Measurements from ENCODE around the gene CAMK2B. TPM values are rescaled to one million over a fixed set of nuclear protein-coding genes. Genes with fewer than 3 reads are reported as not detected.

CAMK2B gene
- total RNA-seq, 5 donors from 2014 or later (not counting 1 experiment from before 2014, with no cell fraction given), result 0.35 TPM; not detected in 4

- WGBS (ENCODE audit: insufficient coverage), result 81% methylated on average over 7 of the region's 10 CpGs
- no peaks in the 10 kb centered on the region for H3K9me3 ChIP-seq
- H3K4me1 ChIP-seq (ENCODE audit: control insufficient read depth in 1 of 2, extremely low read depth in 1 of 2, insufficient read depth in 2 of 2, low read length in 2 of 2), result no peaks in the 10 kb centered on the region
- no peak overlapping the region for H3K27ac ChIP-seq (ENCODE audit: low read length)
- no peaks in the 10 kb centered on the region for H3K36me3 ChIP-seq (ENCODE audit: control insufficient read depth in 2 of 2, extremely low read depth in 1 of 2, insufficient read depth in 1 of 2, low read length in 1 of 2)
- Mint-ChIP-seq H3K9me3 (no peaks in the 10 kb centered on the region), H3K4me3 (no peak overlapping the region), H3K36me3 (no peaks in the 10 kb centered on the region), H3K27ac (no peak overlapping the region), H3K27me3 (no peaks in the 10 kb centered on the region), H3K4me1 (no peaks in the 10 kb centered on the region)
- DNase-seq (peak in 4 of 35 experiments; percentile 1 to 20 (median 2)), ATAC-seq (replicated peaks in 1 of 4) (no peak)
- CTCF ChIA-PET, result no interaction called here
- peaks cover 0 to 2% of the 10 kb centered on the region in 2 experiments for H3K27me3 ChIP-seq (replicated peaks in 1 of 2; ENCODE audit: control insufficient read depth in 2 of 2, extremely low read depth in 1 of 2, insufficient read depth in 2 of 2, low read length in 1 of 2)
- POLR2A ChIA-PET, result no interaction called here
- no peak overlapping the region for H3K4me3 ChIP-seq (ENCODE audit: control insufficient read depth in 1 of 2, extremely low read depth in 1 of 2, low read length in 1 of 2)
These were observed 42.7 kb downstream of the CAMK2B start for GRCh38 chr7:44282601-44283171.

GRCh38 chr7:44281811-44282600 is 43.4 kb downstream of the CAMK2B start:
- ATAC-seq (replicated peaks in 1 of 4) (no peak), DNase-seq (peak in 4 of 35 experiments; percentile 0 to 19 (median 1))
- Histone ChIP-seq H3K27ac (ENCODE audit: low read length) (no peak overlapping the region), H3K27me3 (replicated peaks in 1 of 2; ENCODE audit: control insufficient read depth in 2 of 2, extremely low read depth in 1 of 2, insufficient read depth in 2 of 2, low read length in 1 of 2) (peaks cover 0 to 7% of the 10 kb centered on the region in 2 experiments), H3K9me3 (no peaks in the 10 kb centered on the region), H3K36me3 (ENCODE audit: control insufficient read depth in 2 of 2, extremely low read depth in 1 of 2, insufficient read depth in 1 of 2, low read length in 1 of 2) (no peaks in the 10 kb centered on the region), H3K4me1 (ENCODE audit: control insufficient read depth in 1 of 2, extremely low read depth in 1 of 2, insufficient read depth in 2 of 2, low read length in 2 of 2) (no peaks in the 10 kb centered on the region), H3K4me3 (ENCODE audit: control insufficient read depth in 1 of 2, extremely low read depth in 1 of 2, low read length in 1 of 2) (no peak overlapping the region)
- Mint-ChIP-seq H3K4me3 (no peak overlapping the region), H3K9me3 (no peaks in the 10 kb centered on the region), H3K27ac (no peak overlapping the region), H3K4me1 (no peaks in the 10 kb centered on the region), H3K27me3 (no peaks in the 10 kb centered on the region), H3K36me3 (no peaks in the 10 kb centered on the region)
- POLR2A ChIA-PET, result no interaction called here
- CTCF ChIA-PET, result no interaction called here
- 76% methylated on average over 13 of the region's 15 CpGs for WGBS (ENCODE audit: insufficient coverage)

DNA sequence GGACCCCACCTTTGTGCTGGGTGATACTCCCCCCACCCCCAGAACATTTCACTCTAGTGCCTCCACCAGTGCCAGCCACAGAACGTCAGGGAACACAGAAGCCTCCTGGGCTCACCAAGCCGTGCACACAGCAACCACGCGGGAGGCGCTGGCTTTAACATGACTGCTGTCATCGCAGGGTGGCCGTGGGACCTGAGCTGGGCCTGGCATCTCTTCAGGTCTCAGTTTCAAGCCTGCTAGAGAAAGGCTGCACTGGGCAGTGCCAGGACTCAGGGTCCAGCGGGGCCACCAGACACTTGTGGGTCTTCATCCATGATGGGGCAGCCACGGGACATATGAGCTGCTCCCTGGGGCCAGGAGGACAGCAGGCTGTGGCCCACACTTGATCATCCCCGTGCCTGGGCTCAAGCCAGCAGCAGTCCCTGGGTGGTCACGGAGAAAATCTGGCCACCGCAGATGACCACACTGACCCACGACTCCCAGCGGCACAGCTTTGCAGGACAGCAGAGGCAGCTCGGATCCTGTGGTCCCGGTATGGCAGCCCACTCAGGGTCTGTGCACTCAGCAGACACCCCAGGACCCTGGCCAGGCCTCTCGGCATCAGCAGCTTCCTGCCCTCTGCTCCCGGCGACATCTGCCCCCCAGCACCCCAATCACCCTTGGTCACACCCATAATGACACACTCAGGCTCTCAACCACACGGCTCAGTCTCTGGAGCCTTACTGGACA is 44.2 kb downstream of the CAMK2B start:
- peak in 4 of 35 experiments; percentile 0 to 22 (median 2) for DNase-seq
- CTCF ChIA-PET, result no interaction called here

DNA sequence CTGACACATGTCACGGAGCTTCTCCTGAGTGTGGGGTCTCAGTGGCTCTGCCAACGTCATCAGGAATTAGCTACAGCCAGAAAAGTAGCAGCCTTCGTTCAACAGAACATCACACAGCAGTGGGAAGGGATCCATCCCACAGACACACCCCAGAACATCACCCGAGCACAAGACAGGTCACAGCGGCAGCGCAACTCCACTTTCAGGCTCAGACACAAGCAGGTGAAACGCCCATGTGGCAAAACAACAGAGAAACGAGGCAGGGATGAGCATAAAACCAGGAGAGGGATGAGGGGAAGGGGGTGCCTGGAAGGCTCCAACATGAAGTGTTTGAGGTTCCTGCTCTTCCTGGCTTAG is 44.8 kb downstream of the CAMK2B start:
- no peaks in the 10 kb centered on the region for H3K4me1 Mint-ChIP-seq
- DNase-seq, result peak in 2 of 35 experiments; percentile 0 to 17

More for the DNA sequence above, 44.2 kb downstream of the CAMK2B start:
- H3K9me3 ChIP-seq, result no peaks in the 10 kb centered on the region
- H3K27ac Mint-ChIP-seq, result no peak overlapping the region
- H3K27me3 Mint-ChIP-seq, result no peaks in the 10 kb centered on the region
- peaks cover 0 to 10% of the 10 kb centered on the region in 2 experiments for H3K27me3 ChIP-seq (replicated peaks in 1 of 2; ENCODE audit: control insufficient read depth in 2 of 2, extremely low read depth in 1 of 2, insufficient read depth in 2 of 2, low read length in 1 of 2)
- no peaks in the 10 kb centered on the region for H3K36me3 Mint-ChIP-seq
- POLR2A ChIA-PET, result no interaction called here
- WGBS (ENCODE audit: insufficient coverage), result 87% methylated on average over 20 of the region's 20 CpGs
- no peak for ATAC-seq (replicated peaks in 1 of 4)
- H3K4me3 ChIP-seq (ENCODE audit: control insufficient read depth in 1 of 2, extremely low read depth in 1 of 2, low read length in 1 of 2), result no peak overlapping the region
- H3K4me1 Mint-ChIP-seq, result no peaks in the 10 kb centered on the region
- no peak overlapping the region for H3K27ac ChIP-seq (ENCODE audit: low read length)
- no peaks in the 10 kb centered on the region for H3K9me3 Mint-ChIP-seq
- no peaks in the 10 kb centered on the region for H3K4me1 ChIP-seq (ENCODE audit: control insufficient read depth in 1 of 2, extremely low read depth in 1 of 2, insufficient read depth in 2 of 2, low read length in 2 of 2)
- no peaks in the 10 kb centered on the region for H3K36me3 ChIP-seq (ENCODE audit: control insufficient read depth in 2 of 2, extremely low read depth in 1 of 2, insufficient read depth in 1 of 2, low read length in 1 of 2)
- no peak overlapping the region for H3K4me3 Mint-ChIP-seq

GRCh38 chr7:44279731-44280505 is 45.5 kb downstream of the CAMK2B start:
- Mint-ChIP-seq H3K27me3 (peaks cover 0 to 1% of the 10 kb centered on the region in 2 donors), H3K27ac (no peak overlapping the region), H3K4me3 (no peak overlapping the region), H3K9me3 (no peaks in the 10 kb centered on the region), H3K36me3 (no peaks in the 10 kb centered on the region), H3K4me1 (no peaks in the 10 kb centered on the region)
- ChIA-PET CTCF (no interaction called here), POLR2A (interaction anchor here in 1 of 2 donors (0.6 kb wide), 1 partner anchor 171 kb away, joined by 4 read pairs; no protein-coding TSS in a partner anchor)
- Histone ChIP-seq H3K9me3 (no peaks in the 10 kb centered on the region), H3K27ac (ENCODE audit: low read length) (no peak overlapping the region), H3K4me1 (ENCODE audit: control insufficient read depth in 1 of 2, extremely low read depth in 1 of 2, insufficient read depth in 2 of 2, low read length in 2 of 2) (no peaks in the 10 kb centered on the region), H3K27me3 (replicated peaks in 1 of 2; ENCODE audit: control insufficient read depth in 2 of 2, extremely low read depth in 1 of 2, insufficient read depth in 2 of 2, low read length in 1 of 2) (peaks cover 0 to 13% of the 10 kb centered on the region in 2 experiments), H3K36me3 (ENCODE audit: control insufficient read depth in 2 of 2, extremely low read depth in 1 of 2, insufficient read depth in 1 of 2, low read length in 1 of 2) (no peaks in the 10 kb centered on the region), H3K4me3 (ENCODE audit: control insufficient read depth in 1 of 2, extremely low read depth in 1 of 2, low read length in 1 of 2) (no peak overlapping the region)
- peak in 2 of 35 experiments; percentile 2 for DNase-seq
- no peak for ATAC-seq (replicated peaks in 1 of 4)
- WGBS (ENCODE audit: insufficient coverage), result 51% methylated on average over 3 of the region's 15 CpGs

More for the DNA sequence above, 44.8 kb downstream of the CAMK2B start:
- Histone ChIP-seq H3K4me3 (ENCODE audit: control insufficient read depth in 1 of 2, extremely low read depth in 1 of 2, low read length in 1 of 2) (no peak overlapping the region), H3K27me3 (replicated peaks in 1 of 2; ENCODE audit: control insufficient read depth in 2 of 2, extremely low read depth in 1 of 2, insufficient read depth in 2 of 2, low read length in 1 of 2) (peaks cover 0 to 12% of the 10 kb centered on the region in 2 experiments), H3K27ac (ENCODE audit: low read length) (no peak overlapping the region), H3K4me1 (ENCODE audit: control insufficient read depth in 1 of 2, extremely low read depth in 1 of 2, insufficient read depth in 2 of 2, low read length in 2 of 2) (no peaks in the 10 kb centered on the region), H3K9me3 (no peaks in the 10 kb centered on the region), H3K36me3 (ENCODE audit: control insufficient read depth in 2 of 2, extremely low read depth in 1 of 2, insufficient read depth in 1 of 2, low read length in 1 of 2) (no peaks in the 10 kb centered on the region)
- WGBS (ENCODE audit: insufficient coverage), result 71% methylated on average over 7 of the region's 8 CpGs
- Mint-ChIP-seq H3K4me3 (no peak overlapping the region), H3K27ac (no peak overlapping the region), H3K9me3 (no peaks in the 10 kb centered on the region), H3K36me3 (no peaks in the 10 kb centered on the region), H3K27me3 (no peaks in the 10 kb centered on the region)
- ChIA-PET CTCF (no interaction called here), POLR2A (no interaction called here)
- no peak for ATAC-seq (replicated peaks in 1 of 4)

- H3K4me3 ChIP-seq (ENCODE audit: control insufficient read depth in 1 of 2, extremely low read depth in 1 of 2, low read length in 1 of 2), result no peak overlapping the region
- H3K4me3 Mint-ChIP-seq, result no peak overlapping the region
- no peaks in the 10 kb centered on the region for H3K4me1 Mint-ChIP-seq
- CTCF ChIA-PET, result no interaction called here
- ATAC-seq (replicated peaks in 1 of 4) (no peak), DNase-seq (peak in 1 of 35 experiments; percentile 17)
- H3K36me3 Mint-ChIP-seq, result no peaks in the 10 kb centered on the region
- no peak overlapping the region for H3K27ac Mint-ChIP-seq
- POLR2A ChIA-PET, result no interaction called here
- H3K9me3 Mint-ChIP-seq, result no peaks in the 10 kb centered on the region
- no peaks in the 10 kb centered on the region for H3K36me3 ChIP-seq (ENCODE audit: control insufficient read depth in 2 of 2, extremely low read depth in 1 of 2, insufficient read depth in 1 of 2, low read length in 1 of 2)
- H3K4me1 ChIP-seq (ENCODE audit: control insufficient read depth in 1 of 2, extremely low read depth in 1 of 2, insufficient read depth in 2 of 2, low read length in 2 of 2), result no peaks in the 10 kb centered on the region
- H3K27me3 ChIP-seq (replicated peaks in 1 of 2; ENCODE audit: control insufficient read depth in 2 of 2, extremely low read depth in 1 of 2, insufficient read depth in 2 of 2, low read length in 1 of 2), result peaks cover 0 to 13% of the 10 kb centered on the region in 2 experiments
- WGBS (ENCODE audit: insufficient coverage), result 87% methylated on average over 6 of the region's 6 CpGs
- H3K27me3 Mint-ChIP-seq, result peaks cover 0 to 1% of the 10 kb centered on the region in 2 donors
- H3K9me3 ChIP-seq, result no peaks in the 10 kb centered on the region
- H3K27ac ChIP-seq (ENCODE audit: low read length), result no peak overlapping the region
These were observed 46.1 kb downstream of the CAMK2B start for GRCh38 chr7:44279286-44279685.
